ENCODE measurements around the gene TTYH2.

The TTYH2 gene

GRCh38 chr17:74223901-74224300 is 10.5 kb downstream of the TTYH2 start:
- H3K4me3 ChIP-seq (ENCODE audit: low read depth, low read length) = no peak overlapping the region
- in situ Hi-C loops (cut with HindIII; ENCODE audit: low pct_ligation_motif_present, low sequenced_read_pairs) = no loop called here

GRCh38 chr17:74224959-74225725 is 11.8 kb downstream of the TTYH2 start:
- Histone ChIP-seq H3K27me3 (replicated peaks) (no peaks in the 10 kb centered on the region), H3K36me3 (replicated peaks) (no peaks in the 10 kb centered on the region), H3K27ac (no peak overlapping the region), H3K4me3 (ENCODE audit: low read depth, low read length) (no peak overlapping the region)
- DNase-seq = no peak
- no peak for TF ChIP-seq CTCF (IDR thresholded peaks at IDR 0.05; ENCODE audit: low read depth, low read length, missing control alignments)
- in situ Hi-C loops (cut with HindIII; ENCODE audit: low pct_ligation_motif_present, low sequenced_read_pairs) = no loop called here

More at GRCh38 chr17:74223901-74224300, 10.5 kb downstream of the TTYH2 start:
- DNase-seq = no peak
- H3K27me3 ChIP-seq (replicated peaks) = no peaks in the 10 kb centered on the region
- no peak for TF ChIP-seq CTCF (IDR thresholded peaks at IDR 0.05; ENCODE audit: low read depth, low read length, missing control alignments)
- H3K27ac ChIP-seq = no peak overlapping the region
- H3K36me3 ChIP-seq (replicated peaks) = no peaks in the 10 kb centered on the region

GRCh38 chr17:74226252-74226651 is 12.9 kb downstream of the TTYH2 start:
- DNase-seq = no peak

GRCh38 chr17:74227271-74228080 is 14.1 kb downstream of the TTYH2 start:
- H3K27me3 ChIP-seq (replicated peaks) = no peaks in the 10 kb centered on the region
- TF ChIP-seq CTCF (IDR thresholded peaks at IDR 0.05; ENCODE audit: low read depth, low read length, missing control alignments) = no peak
- H3K4me3 ChIP-seq (ENCODE audit: low read depth, low read length) = no peak overlapping the region
- DNase-seq = no peak
- H3K27ac ChIP-seq = no peak overlapping the region
- no peaks in the 10 kb centered on the region for H3K36me3 ChIP-seq (replicated peaks)
- in situ Hi-C loops (cut with HindIII; ENCODE audit: low pct_ligation_motif_present, low sequenced_read_pairs) = no loop called here

More at GRCh38 chr17:74226252-74226651, 12.9 kb downstream of the TTYH2 start:
- Histone ChIP-seq H3K27ac (no peak overlapping the region), H3K4me3 (ENCODE audit: low read depth, low read length) (no peak overlapping the region), H3K27me3 (replicated peaks) (no peaks in the 10 kb centered on the region), H3K36me3 (replicated peaks) (no peaks in the 10 kb centered on the region)
- in situ Hi-C loops (cut with HindIII; ENCODE audit: low pct_ligation_motif_present, low sequenced_read_pairs) = no loop called here
- no peak for TF ChIP-seq CTCF (IDR thresholded peaks at IDR 0.05; ENCODE audit: low read depth, low read length, missing control alignments)

- no peaks in the 10 kb centered on the region for H3K36me3 ChIP-seq (replicated peaks)
- TF ChIP-seq CTCF (IDR thresholded peaks at IDR 0.05; ENCODE audit: low read depth, low read length, missing control alignments) = no peak
- DNase-seq = no peak
- H3K4me3 ChIP-seq (ENCODE audit: low read depth, low read length) = no peak overlapping the region
- in situ Hi-C loops (cut with HindIII; ENCODE audit: low pct_ligation_motif_present, low sequenced_read_pairs) = no loop called here
- H3K27ac ChIP-seq = no peak overlapping the region
- no peaks in the 10 kb centered on the region for H3K27me3 ChIP-seq (replicated peaks)
Observed at GRCh38 chr17:74228306-74228978, 15.1 kb downstream of the TTYH2 start.
